ENCODE results near the gene SYT12. TPM values are rescaled to one million over a fixed set of nuclear protein-coding genes. Genes with fewer than 3 reads are reported as not detected.

SYT12 gene
- total RNA-seq, 1 experiment from 2014 or later, result 3.1 TPM

DNA sequence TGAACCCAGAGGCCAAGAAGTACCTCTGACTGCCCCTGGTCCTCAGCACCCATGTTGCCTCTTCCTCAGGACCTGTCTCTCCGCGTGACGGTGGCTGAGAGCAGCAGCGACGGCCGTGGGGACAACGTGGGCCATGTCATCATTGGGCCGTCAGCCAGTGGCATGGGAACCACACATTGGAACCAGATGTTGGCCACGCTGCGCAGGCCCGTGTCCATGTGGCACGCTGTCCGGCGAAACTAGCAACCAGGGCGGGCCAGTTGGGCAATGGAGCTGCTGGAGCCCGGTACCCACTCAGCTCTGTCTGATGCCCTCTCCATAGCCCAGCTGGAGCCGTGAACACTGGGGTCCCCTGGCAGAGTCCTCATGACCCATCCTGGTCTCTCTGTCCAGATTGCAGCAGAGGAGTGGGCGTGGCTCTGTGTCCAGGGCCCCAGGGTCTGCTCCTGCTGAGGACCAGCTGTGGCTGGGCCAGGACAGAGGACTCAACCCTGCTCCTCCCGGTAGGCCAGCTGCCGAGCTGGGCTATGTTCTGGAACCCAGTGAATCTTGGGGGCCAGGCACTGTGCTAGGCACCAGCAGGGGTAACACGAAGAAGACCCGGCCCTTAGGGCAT lies 25.7 kb downstream of the SYT12 start:
- Histone ChIP-seq H3K27ac (ENCODE audit: low read depth, low read length, poor library complexity, severe bottlenecking) (no peak overlapping the region), H3K27me3 (replicated peaks; ENCODE audit: insufficient read depth, low read depth, low read length, poor library complexity) (no peaks in the 10 kb centered on the region), H3K4me3 (ENCODE audit: low read depth, low read length, poor library complexity, severe bottlenecking) (no peak overlapping the region), H3K36me3 (ENCODE audit: insufficient read depth, low read length, poor library complexity, severe bottlenecking) (no peaks in the 10 kb centered on the region), H3K4me1 (ENCODE audit: insufficient read depth, low read length, poor library complexity, severe bottlenecking) (no peaks in the 10 kb centered on the region), H3K9me3 (ENCODE audit: low read depth, low read length, poor library complexity, severe bottlenecking) (no peaks in the 10 kb centered on the region)
- POLR2A ChIA-PET (ENCODE audit: low non-redundant PET), result no interaction called here
- CTCF ChIA-PET, result no interaction called here
- TF ChIP-seq, protein P1, sequence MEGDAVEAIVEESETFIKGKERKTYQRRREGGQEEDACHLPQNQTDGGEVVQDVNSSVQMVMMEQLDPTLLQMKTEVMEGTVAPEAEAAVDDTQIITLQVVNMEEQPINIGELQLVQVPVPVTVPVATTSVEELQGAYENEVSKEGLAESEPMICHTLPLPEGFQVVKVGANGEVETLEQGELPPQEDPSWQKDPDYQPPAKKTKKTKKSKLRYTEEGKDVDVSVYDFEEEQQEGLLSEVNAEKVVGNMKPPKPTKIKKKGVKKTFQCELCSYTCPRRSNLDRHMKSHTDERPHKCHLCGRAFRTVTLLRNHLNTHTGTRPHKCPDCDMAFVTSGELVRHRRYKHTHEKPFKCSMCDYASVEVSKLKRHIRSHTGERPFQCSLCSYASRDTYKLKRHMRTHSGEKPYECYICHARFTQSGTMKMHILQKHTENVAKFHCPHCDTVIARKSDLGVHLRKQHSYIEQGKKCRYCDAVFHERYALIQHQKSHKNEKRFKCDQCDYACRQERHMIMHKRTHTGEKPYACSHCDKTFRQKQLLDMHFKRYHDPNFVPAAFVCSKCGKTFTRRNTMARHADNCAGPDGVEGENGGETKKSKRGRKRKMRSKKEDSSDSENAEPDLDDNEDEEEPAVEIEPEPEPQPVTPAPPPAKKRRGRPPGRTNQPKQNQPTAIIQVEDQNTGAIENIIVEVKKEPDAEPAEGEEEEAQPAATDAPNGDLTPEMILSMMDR (conservative IDR thresholded peaks at IDR 0.05; ENCODE audit: low read depth, low read length), result no peak
- TF ChIP-seq EZH2 (IDR thresholded peaks at IDR 0.05; ENCODE audit: borderline replicate concordance, low read depth, low read length, poor library complexity, severe bottlenecking), result no peak
- no peak for DNase-seq (ENCODE audit: low spot score)
- BruUV-seq (replicated peaks), result no TSS peak
- intact Hi-C loops (cut with micrococcal nuclease; ENCODE audit: unreplicated experiment), result no loop called here

DNA sequence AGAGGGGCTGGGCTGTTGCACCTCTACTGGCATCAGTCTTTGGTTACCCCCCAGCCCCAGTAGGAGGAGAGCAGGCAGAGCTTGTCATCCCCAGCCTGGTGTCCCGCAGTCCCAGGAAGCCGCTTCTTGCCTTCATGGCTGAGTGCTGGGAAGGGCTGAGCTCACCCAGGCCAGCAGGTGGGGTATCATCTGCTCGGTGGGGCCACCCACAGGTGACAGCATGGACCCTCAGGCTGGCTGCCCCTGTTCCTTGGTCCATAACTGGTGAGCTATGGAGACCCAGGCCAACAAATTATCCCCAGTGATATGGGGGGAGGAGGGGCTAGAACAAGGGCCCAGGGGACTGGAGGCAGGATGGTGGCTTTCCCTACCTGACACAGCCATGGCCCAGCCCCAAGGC lies 27.2 kb downstream of the SYT12 start:
- BruUV-seq (replicated peaks), result no TSS peak
- no peak for DNase-seq (ENCODE audit: low spot score)
- H3K36me3 ChIP-seq (ENCODE audit: insufficient read depth, low read length, poor library complexity, severe bottlenecking), result no peaks in the 10 kb centered on the region
- peaks cover 6% of the 10 kb centered on the region for H3K4me1 ChIP-seq (ENCODE audit: insufficient read depth, low read length, poor library complexity, severe bottlenecking)
- POLR2A ChIA-PET (ENCODE audit: low non-redundant PET), result no interaction called here
- H3K27ac ChIP-seq (ENCODE audit: low read depth, low read length, poor library complexity, severe bottlenecking), result no peak overlapping the region
- H3K4me3 ChIP-seq (ENCODE audit: low read depth, low read length, poor library complexity, severe bottlenecking), result no peak overlapping the region
- TF ChIP-seq, protein P1 (conservative IDR thresholded peaks at IDR 0.05; ENCODE audit: low read depth, low read length), result 0 out of 2 replicates have a peak, but pooled peaks have one; percentile 13
- no peak for TF ChIP-seq EZH2 (IDR thresholded peaks at IDR 0.05; ENCODE audit: borderline replicate concordance, low read depth, low read length, poor library complexity, severe bottlenecking)
- H3K9me3 ChIP-seq (ENCODE audit: low read depth, low read length, poor library complexity, severe bottlenecking), result no peaks in the 10 kb centered on the region
- CTCF ChIA-PET, result interaction anchor here (0.5 kb wide), 1 partner anchor 25 kb away, joined by 3 read pairs; no protein-coding TSS in a partner anchor
- intact Hi-C loops (cut with micrococcal nuclease; ENCODE audit: unreplicated experiment), result loop anchor here (10.0 kb wide), 3 partner anchors 205 to 335 kb away; no protein-coding TSS in a partner anchor
- no peaks in the 10 kb centered on the region for H3K27me3 ChIP-seq (replicated peaks; ENCODE audit: insufficient read depth, low read depth, low read length, poor library complexity)

DNA sequence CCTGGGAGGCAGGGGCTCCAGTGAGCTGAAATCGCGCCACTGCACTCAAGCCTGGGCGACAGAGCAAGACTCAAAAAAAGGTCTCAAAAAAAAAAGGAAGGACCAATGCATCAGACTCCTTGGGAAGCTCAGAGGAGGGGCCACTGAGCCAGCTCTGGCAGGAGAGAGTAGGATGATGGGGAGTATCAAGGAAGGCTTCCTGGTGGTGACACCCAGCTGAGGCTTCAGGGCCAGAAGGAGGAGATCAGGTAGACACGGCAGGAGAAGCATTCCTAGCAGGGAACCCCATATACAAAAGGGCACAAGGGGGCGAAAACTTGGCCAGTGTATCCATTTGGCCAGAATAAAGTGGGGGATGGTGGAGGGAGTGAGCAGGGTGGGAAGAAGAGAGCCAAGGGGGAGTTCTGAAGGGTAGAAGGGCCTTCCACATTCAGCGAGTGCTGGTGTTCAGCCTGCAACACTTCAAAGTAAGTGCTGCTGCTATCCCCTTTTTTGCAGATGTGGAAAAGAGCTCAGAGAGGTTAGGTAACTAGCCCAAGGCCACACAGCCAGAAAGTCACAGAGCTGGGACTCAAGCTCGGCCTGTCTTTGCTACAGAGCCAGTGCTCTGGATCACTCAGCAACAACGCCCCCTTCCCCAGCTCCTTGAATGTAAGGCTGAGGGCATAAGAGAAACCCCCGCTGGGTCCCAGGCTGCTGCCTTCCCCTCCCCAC lies 28.4 kb downstream of the SYT12 start:
- intact Hi-C loops (cut with micrococcal nuclease; ENCODE audit: unreplicated experiment), result loop anchor here (10.0 kb wide), 3 partner anchors 203 to 333 kb away; no protein-coding TSS in a partner anchor
- no peak overlapping the region for H3K27ac ChIP-seq (ENCODE audit: low read depth, low read length, poor library complexity, severe bottlenecking)
- TF ChIP-seq, protein P1 (conservative IDR thresholded peaks at IDR 0.05; ENCODE audit: low read depth, low read length), result no peak
- no peak for TF ChIP-seq EZH2 (IDR thresholded peaks at IDR 0.05; ENCODE audit: borderline replicate concordance, low read depth, low read length, poor library complexity, severe bottlenecking)
- no TSS peak for BruUV-seq (replicated peaks)
- no peaks in the 10 kb centered on the region for H3K27me3 ChIP-seq (replicated peaks; ENCODE audit: insufficient read depth, low read depth, low read length, poor library complexity)
- ChIA-PET CTCF (interaction anchor here (1.1 kb wide), 1 partner anchor 29 kb away, joined by 3 read pairs; the partner anchor contains the start of gene SYT12), POLR2A (ENCODE audit: low non-redundant PET) (no interaction called here)
- peaks cover 12% of the 10 kb centered on the region for H3K4me1 ChIP-seq (ENCODE audit: insufficient read depth, low read length, poor library complexity, severe bottlenecking)
- no peak overlapping the region for H3K4me3 ChIP-seq (ENCODE audit: low read depth, low read length, poor library complexity, severe bottlenecking)
- H3K36me3 ChIP-seq (ENCODE audit: insufficient read depth, low read length, poor library complexity, severe bottlenecking), result no peaks in the 10 kb centered on the region
- no peaks in the 10 kb centered on the region for H3K9me3 ChIP-seq (ENCODE audit: low read depth, low read length, poor library complexity, severe bottlenecking)
- no peak for DNase-seq (ENCODE audit: low spot score)
